ENCODE results near the gene SPATA2.
A peak's percentile ranks its signal among the peaks of the same experiment; 100 is the strongest.

The SPATA2 gene

GRCh38 chr20:49929142-49929494, 13.8 kb upstream of the SPATA2 start:
- DNase-seq: no peak

GRCh38 chr20:49928411-49929141, 13.2 kb upstream of the SPATA2 start:
- DNase-seq: peak; percentile 86

GRCh38 chr20:49925901-49926454, 10.6 kb upstream of the SPATA2 start:
- no peak for DNase-seq

- no peak for DNase-seq
Observed at GRCh38 chr20:49924247-49924646, 8.9 kb upstream of the SPATA2 start.

- DNase-seq: no peak
Observed at GRCh38 chr20:49919461-49919860, 4.1 kb upstream of the SPATA2 start.

GRCh38 chr20:49919009-49919408, 3.7 kb upstream of the SPATA2 start:
- no peak for DNase-seq

GRCh38 chr20:49918446-49918845, 3.1 kb upstream of the SPATA2 start:
- no peak for DNase-seq

GRCh38 chr20:49916146-49917002, 1.0 kb upstream of the SPATA2 start:
- peak; percentile 84 for DNase-seq

- DNase-seq: no peak
Observed at GRCh38 chr20:49915118-49915379, 280 bp downstream of the SPATA2 start.

GRCh38 chr20:49914310-49915117, 815 bp downstream of the SPATA2 start:
- DNase-seq: peak; percentile 29

- no peak for DNase-seq
Observed at GRCh38 chr20:49913399-49914047, 1.8 kb downstream of the SPATA2 start.

- no peak for DNase-seq
Observed at GRCh38 chr20:49910340-49910706, 5.0 kb downstream of the SPATA2 start.

- no peak for DNase-seq
Observed at GRCh38 chr20:49909499-49910339, 5.6 kb downstream of the SPATA2 start.

- no peak for DNase-seq
Observed at GRCh38 chr20:49908258-49908565, 7.1 kb downstream of the SPATA2 start.

GRCh38 chr20:49907405-49908257, 7.7 kb downstream of the SPATA2 start:
- DNase-seq: no peak

- no peak for DNase-seq
Observed at GRCh38 chr20:49906615-49907154, 8.6 kb downstream of the SPATA2 start.

GRCh38 chr20:49906101-49906604, 9.2 kb downstream of the SPATA2 start:
- DNase-seq: no peak

GRCh38 chr20:49905415-49906091, 9.8 kb downstream of the SPATA2 start:
- no peak for DNase-seq

- no peak for DNase-seq
Observed at GRCh38 chr20:49904440-49905214, 10.7 kb downstream of the SPATA2 start.

All from activated CD4-positive, alpha-beta T cell treated with anti-CD3 and anti-CD28 coated beads, Interleukin-10, Interleukin-2, amounts not matched to agents 100 ng/mL and 50 ng/mL, durations not matched to agents 16 hours and 8 hours (primary cell).